Activated T-helper 2 cell treated with anti-CD3 and anti-CD28 coated beads, Interferon-gamma antibody, Interleukin-2, Interleukin-4, amounts not matched to agents 10 μg/mL and 5 μg/mL and 100 μg/mL, durations not matched to agents 14 hours and 24 hours and 36 hours (primary cell): ENCODE measurements around the gene INSIG2. TPM values are rescaled to one million over a fixed set of nuclear protein-coding genes. Genes with fewer than 3 reads are reported as not detected.

Experiments used
- DNase-seq: peaks from one replicate; pipeline ENCODE4 v3.0.0; 2021; ENCODE audit warnings: low spot score
- H3K27ac Mint-ChIP-seq: one replicate; pipeline ENCODE4 v1.8.0; 2021; ENCODE audit warnings: mixed read lengths
- H3K27me3 Mint-ChIP-seq: one replicate; pipeline ENCODE4 v1.8.0; 2021; ENCODE audit warnings: low read depth, mixed read lengths
- H3K36me3 Mint-ChIP-seq: one replicate; pipeline ENCODE4 v1.8.0; 2021; ENCODE audit warnings: low read depth, mixed read lengths
- H3K4me1 Mint-ChIP-seq: one replicate; pipeline ENCODE4 v1.8.0; 2021; ENCODE audit warnings: low read depth, mixed read lengths
- H3K4me3 Mint-ChIP-seq: one replicate; pipeline ENCODE4 v1.8.0; 2021; ENCODE audit warnings: low read depth, mild to moderate bottlenecking, moderate library complexity, mixed read lengths
- H3K9me3 Mint-ChIP-seq: one replicate; pipeline ENCODE4 v1.8.0; 2021; ENCODE audit warnings: mixed read lengths
- intact Hi-C: fragments of 100-400 bp; cut with micrococcal nuclease; formaldehyde crosslinking; loops from one replicate; pipeline ENCODE4 v1.15.1; 2023
- total RNA-seq: library from RNA; stranded (reverse); gene quantifications from 2 replicates; pipeline ENCODE4 v1.2.3, GENCODE V29; 2022

INSIG2 gene
- total RNA-seq, 1 donor from 2014 or later, result 51.6 TPM

- Mint-ChIP-seq H3K9me3 (no peaks in the 10 kb centered on the region), H3K27ac (no peak overlapping the region), H3K4me1 (peaks cover 19% of the 10 kb centered on the region), H3K36me3 (peaks cover 30% of the 10 kb centered on the region), H3K27me3 (no peaks in the 10 kb centered on the region), H3K4me3 (no peak overlapping the region)
- DNase-seq, result no peak
- intact Hi-C loops, result no loop called here
Measured at GRCh38 chr2:118114863-118115262, 26.6 kb downstream of the INSIG2 start.

GRCh38 chr2:118115761-118116160 is 27.5 kb downstream of the INSIG2 start:
- DNase-seq, result no peak
- Mint-ChIP-seq H3K9me3 (no peaks in the 10 kb centered on the region), H3K4me1 (peaks cover 20% of the 10 kb centered on the region), H3K4me3 (no peak overlapping the region), H3K36me3 (peaks cover 24% of the 10 kb centered on the region), H3K27me3 (no peaks in the 10 kb centered on the region), H3K27ac (no peak overlapping the region)
- intact Hi-C loops, result no loop called here

- H3K27me3 Mint-ChIP-seq, result no peaks in the 10 kb centered on the region
Measured at GRCh38 chr2:118118479-118118878, 30.2 kb downstream of the INSIG2 start.

GRCh38 chr2:118119158-118119727 is 31.0 kb downstream of the INSIG2 start:
- Mint-ChIP-seq H3K27ac (no peak overlapping the region), H3K27me3 (no peaks in the 10 kb centered on the region), H3K4me1 (peaks cover 8% of the 10 kb centered on the region), H3K36me3 (peaks cover 4% of the 10 kb centered on the region), H3K4me3 (no peak overlapping the region), H3K9me3 (no peaks in the 10 kb centered on the region)
- intact Hi-C loops, result no loop called here
- DNase-seq, result no peak

More at GRCh38 chr2:118118479-118118878, 30.2 kb downstream of the INSIG2 start:
- Mint-ChIP-seq H3K36me3 (peaks cover 4% of the 10 kb centered on the region), H3K4me3 (no peak overlapping the region), H3K4me1 (peaks cover 13% of the 10 kb centered on the region), H3K9me3 (no peaks in the 10 kb centered on the region), H3K27ac (no peak overlapping the region)
- DNase-seq, result no peak
- intact Hi-C loops, result no loop called here

GRCh38 chr2:118119761-118120400 is 31.6 kb downstream of the INSIG2 start:
- DNase-seq, result no peak
- Mint-ChIP-seq H3K4me1 (peaks cover 4% of the 10 kb centered on the region), H3K4me3 (no peak overlapping the region), H3K9me3 (no peaks in the 10 kb centered on the region), H3K27me3 (no peaks in the 10 kb centered on the region), H3K27ac (no peak overlapping the region), H3K36me3 (peaks cover under 1% of the 10 kb centered on the region)
- intact Hi-C loops, result no loop called here

- no peak overlapping the region for H3K27ac Mint-ChIP-seq
- intact Hi-C loops, result no loop called here
- H3K36me3 Mint-ChIP-seq, result no peaks in the 10 kb centered on the region
- H3K4me1 Mint-ChIP-seq, result peaks cover 4% of the 10 kb centered on the region
- H3K9me3 Mint-ChIP-seq, result no peaks in the 10 kb centered on the region
- no peak for DNase-seq
- H3K27me3 Mint-ChIP-seq, result peaks cover 2% of the 10 kb centered on the region
- H3K4me3 Mint-ChIP-seq, result no peak overlapping the region
Measured at GRCh38 chr2:118120401-118120780, 32.1 kb downstream of the INSIG2 start.

- H3K27ac Mint-ChIP-seq, result no peak overlapping the region
- intact Hi-C loops, result no loop called here
- peaks cover 4% of the 10 kb centered on the region for H3K4me1 Mint-ChIP-seq
- H3K36me3 Mint-ChIP-seq, result no peaks in the 10 kb centered on the region
- no peaks in the 10 kb centered on the region for H3K9me3 Mint-ChIP-seq
- peaks cover 2% of the 10 kb centered on the region for H3K27me3 Mint-ChIP-seq
- no peak for DNase-seq
- H3K4me3 Mint-ChIP-seq, result no peak overlapping the region
Measured at GRCh38 chr2:118121101-118121500, 32.8 kb downstream of the INSIG2 start.

GRCh38 chr2:118121986-118122524 is 33.8 kb downstream of the INSIG2 start:
- Mint-ChIP-seq H3K4me1 (peaks cover 4% of the 10 kb centered on the region), H3K4me3 (no peak overlapping the region), H3K27ac (no peak overlapping the region), H3K9me3 (no peaks in the 10 kb centered on the region), H3K36me3 (no peaks in the 10 kb centered on the region), H3K27me3 (peaks cover 8% of the 10 kb centered on the region)
- no peak for DNase-seq
- intact Hi-C loops, result no loop called here

- Mint-ChIP-seq H3K4me1 (peaks cover 4% of the 10 kb centered on the region), H3K4me3 (no peak overlapping the region), H3K36me3 (no peaks in the 10 kb centered on the region), H3K27me3 (peaks cover 13% of the 10 kb centered on the region), H3K27ac (no peak overlapping the region), H3K9me3 (no peaks in the 10 kb centered on the region)
- intact Hi-C loops, result no loop called here
- no peak for DNase-seq
Measured at GRCh38 chr2:118122594-118123281, 34.5 kb downstream of the INSIG2 start.

GRCh38 chr2:118123561-118124232 is 35.4 kb downstream of the INSIG2 start:
- Mint-ChIP-seq H3K4me3 (no peak overlapping the region), H3K9me3 (no peaks in the 10 kb centered on the region), H3K27ac (no peak overlapping the region), H3K27me3 (peaks cover 14% of the 10 kb centered on the region), H3K4me1 (peaks cover 3% of the 10 kb centered on the region), H3K36me3 (no peaks in the 10 kb centered on the region)
- DNase-seq, result no peak
- intact Hi-C loops, result no loop called here

GRCh38 chr2:118124288-118124891 is 36.1 kb downstream of the INSIG2 start:
- Mint-ChIP-seq H3K27ac (no peak overlapping the region), H3K4me1 (peaks cover 2% of the 10 kb centered on the region), H3K9me3 (no peaks in the 10 kb centered on the region), H3K27me3 (peaks cover 14% of the 10 kb centered on the region), H3K4me3 (no peak overlapping the region), H3K36me3 (no peaks in the 10 kb centered on the region)
- no peak for DNase-seq
- intact Hi-C loops, result no loop called here

- intact Hi-C loops, result no loop called here
- Mint-ChIP-seq H3K4me1 (peaks cover 17% of the 10 kb centered on the region), H3K4me3 (no peak overlapping the region)
Measured at GRCh38 chr2:118127250-118127649, 39.0 kb downstream of the INSIG2 start.

More at GRCh38 chr2:118127250-118127649, 39.0 kb downstream of the INSIG2 start:
- no peak overlapping the region for H3K27ac Mint-ChIP-seq
- H3K9me3 Mint-ChIP-seq, result no peaks in the 10 kb centered on the region
- DNase-seq, result no peak
- no peaks in the 10 kb centered on the region for H3K36me3 Mint-ChIP-seq
- peaks cover 14% of the 10 kb centered on the region for H3K27me3 Mint-ChIP-seq
